ENCODE measurements around the gene MICU2.
"Not testable (repeated sequence)": the region's sequence is repeated elsewhere in the genome, so short reads cannot be mapped to it uniquely, and the experiment has no call there.

Gene MICU2

GRCh38 chr13:21594715-21595545 is 9.0 kb downstream of the MICU2 start:
- DNase-seq (ENCODE audit: low read depth, low spot score): no peak

GRCh38 chr13:21590665-21591456 is 13.1 kb downstream of the MICU2 start:
- not testable (repeated sequence) for DNase-seq (ENCODE audit: low read depth, low spot score)

GRCh38 chr13:21590231-21590630 is 13.7 kb downstream of the MICU2 start:
- DNase-seq (ENCODE audit: low read depth, low spot score): no peak

- DNase-seq (ENCODE audit: low read depth, low spot score): not testable (repeated sequence)
These were observed 14.5 kb downstream of the MICU2 start for GRCh38 chr13:21589510-21589909.

GRCh38 chr13:21588411-21588810 is 15.6 kb downstream of the MICU2 start:
- not testable (repeated sequence) for DNase-seq (ENCODE audit: low read depth, low spot score)

GRCh38 chr13:21584973-21585592 is 18.9 kb downstream of the MICU2 start:
- DNase-seq (ENCODE audit: low read depth, low spot score): no peak

- no peak for DNase-seq (ENCODE audit: low read depth, low spot score)
These were observed 20.5 kb downstream of the MICU2 start for GRCh38 chr13:21583478-21583877.

GRCh38 chr13:21580736-21581135 is 23.2 kb downstream of the MICU2 start:
- DNase-seq (ENCODE audit: low read depth, low spot score): no peak

GRCh38 chr13:21579754-21580316 is 24.1 kb downstream of the MICU2 start:
- no peak for DNase-seq (ENCODE audit: low read depth, low spot score)

GRCh38 chr13:21578748-21579147 is 25.2 kb downstream of the MICU2 start:
- no peak for DNase-seq (ENCODE audit: low read depth, low spot score)

- no peak for DNase-seq (ENCODE audit: low read depth, low spot score)
These were observed 27.5 kb downstream of the MICU2 start for GRCh38 chr13:21576426-21576825.

- DNase-seq (ENCODE audit: low read depth, low spot score): no peak
These were observed 29.9 kb downstream of the MICU2 start for GRCh38 chr13:21573920-21574712.

GRCh38 chr13:21569686-21570085 is 34.3 kb downstream of the MICU2 start:
- DNase-seq (ENCODE audit: low read depth, low spot score): no peak

- DNase-seq (ENCODE audit: low read depth, low spot score): no peak
These were observed 35.1 kb downstream of the MICU2 start for GRCh38 chr13:21568854-21569253.

GRCh38 chr13:21567714-21568113 is 36.3 kb downstream of the MICU2 start:
- DNase-seq (ENCODE audit: low read depth, low spot score): no peak

GRCh38 chr13:21557995-21558394 is 46.0 kb downstream of the MICU2 start:
- no peak for DNase-seq (ENCODE audit: low read depth, low spot score)

GRCh38 chr13:21556051-21556450 is 47.9 kb downstream of the MICU2 start:
- DNase-seq (ENCODE audit: low read depth, low spot score): no peak

GRCh38 chr13:21553261-21553660 is 50.7 kb downstream of the MICU2 start:
- DNase-seq (ENCODE audit: low read depth, low spot score): not testable (repeated sequence)

- no peak for DNase-seq (ENCODE audit: low read depth, low spot score)
These were observed 53.1 kb downstream of the MICU2 start for GRCh38 chr13:21550918-21551317.

GRCh38 chr13:21549633-21550032 is 54.3 kb downstream of the MICU2 start:
- no peak for DNase-seq (ENCODE audit: low read depth, low spot score)

GRCh38 chr13:21548577-21548976 is 55.4 kb downstream of the MICU2 start:
- no peak for DNase-seq (ENCODE audit: low read depth, low spot score)
